H1 (cell line): ENCODE measurements around the gene HMCN1. TPM values are rescaled to one million over a fixed set of nuclear protein-coding genes. Genes with fewer than 3 reads are reported as not detected.

ENCODE experiments used
- CTCF ChIA-PET: fragments of 300-600 bp; sonication (Branson Sonifier 250); formaldehyde crosslinking; loops from one replicate; lab custom pipeline; 2021; ENCODE audit not compliant: partially characterized antibody; lab: Charles Lee
- POLR2A ChIA-PET: fragments of 300-600 bp; sonication (Branson Sonifier 250); formaldehyde crosslinking; loops from one replicate; lab custom pipeline; 2021; ENCODE audit warnings: inconsistent platforms; ENCODE audit not compliant: partially characterized antibody; lab: Charles Lee
- DNase-seq, 2 experiments: peaks; one replicate each; pipeline versions ENCODE4 v3.0.0 to v3.0.0-alpha.2; 2010 to 2022; ENCODE audit warnings: low spot score in 2 of 2, low read depth in 1 of 2, mixed read lengths in 1 of 2
- FAIRE-seq: peaks from 2 replicates; lab custom pipeline; 2011; peaks lifted over from hg19 to GRCh38; lab: Jason Lieb, UNC
- H2AFZ ChIP-seq: 2 replicates; pipeline ENCODE4 v1.8.1; 2012; ENCODE audit warnings: low read length, inconsistent platforms
- H2AK5ac ChIP-seq: 2 replicates; pipeline ENCODE4 v1.6.1; 2013; ENCODE audit warnings: low read depth, low read length
- H2BK120ac ChIP-seq: replicated peaks from 2 replicates; pipeline ENCODE3; 2013; ENCODE audit warnings: low read depth, low read length, inconsistent platforms
- H2BK12ac ChIP-seq: 2 replicates; pipeline ENCODE4 v1.6.1; 2013; ENCODE audit warnings: low read depth, low read length
- H2BK15ac ChIP-seq: 2 replicates; pipeline ENCODE4 v1.6.1; 2013; ENCODE audit warnings: low read length
- H2BK20ac ChIP-seq: 2 replicates; pipeline ENCODE4 v1.6.1; 2013; ENCODE audit warnings: low read length
- H2BK5ac ChIP-seq: 2 replicates; pipeline ENCODE4 v1.6.1; 2013; ENCODE audit warnings: low read depth, low read length
- H3K14ac ChIP-seq: 2 replicates; pipeline ENCODE4 v1.6.1; 2013; ENCODE audit warnings: inconsistent platforms; ENCODE audit not compliant: insufficient read length
- H3K18ac ChIP-seq: 2 replicates; pipeline ENCODE4 v1.6.1; 2013; ENCODE audit warnings: low read length; ENCODE audit errors: extremely low read depth
- H3K23ac ChIP-seq: 2 replicates; pipeline ENCODE4 v1.6.1; 2013; ENCODE audit warnings: inconsistent platforms; ENCODE audit not compliant: insufficient read length
- H3K23me2 ChIP-seq: 2 replicates; pipeline ENCODE4 v1.6.1; 2013; ENCODE audit warnings: low read depth, low read length
- H3K27ac ChIP-seq: 2 replicates; pipeline ENCODE4 v1.6.1; 2011; ENCODE audit warnings: low read depth, low read length, inconsistent platforms
- H3K27me3 ChIP-seq, 4 experiments: replicated peaks in 1 of 4; 1 replicate in 1 of 4; 2 replicates in 3 of 4; pipeline versions ENCODE4 v1.6.1 to v1.8.1; 2011 to 2013; ENCODE audit warnings: low read length in 3 of 4, mild to moderate bottlenecking in 3 of 4, inconsistent platforms in 2 of 4, mixed read lengths in 2 of 4, moderate library complexity in 1 of 4; ENCODE audit not compliant: control insufficient read depth in 3 of 4, insufficient read depth in 3 of 4; ENCODE audit errors: extremely low read depth in 1 of 4
- H3K36me3 ChIP-seq, 4 experiments: 2 replicates each; pipeline versions ENCODE4 v1.6.1 to v1.8.1; 2011 to 2013; ENCODE audit warnings: mild to moderate bottlenecking in 4 of 4, low read length in 3 of 4, moderate library complexity in 2 of 4, control low read depth in 1 of 4, inconsistent platforms in 1 of 4; ENCODE audit not compliant: insufficient read depth in 4 of 4, control insufficient read depth in 2 of 4
- H3K4ac ChIP-seq: replicated peaks from 2 replicates; pipeline ENCODE3; 2013; ENCODE audit warnings: low read length, low read depth, mixed read lengths, inconsistent platforms; ENCODE audit not compliant: insufficient read length
- H3K4me1 ChIP-seq, 4 experiments: replicated peaks in 1 of 4; 1 replicate in 1 of 4; 2 replicates in 3 of 4; pipeline versions ENCODE4 v1.6.1 to v1.8.1; 2011 to 2013; ENCODE audit warnings: low read length in 3 of 4, inconsistent platforms in 2 of 4, mixed read lengths in 1 of 4; ENCODE audit not compliant: insufficient read depth in 4 of 4, control insufficient read depth in 3 of 4
- H3K4me2 ChIP-seq, 2 experiments: 2 replicates each; pipeline versions ENCODE4 v1.6.1 to v1.8.1; 2011 to 2013; ENCODE audit warnings: low read depth in 2 of 2, low read length in 2 of 2, control low read depth in 1 of 2, inconsistent platforms in 1 of 2, mild to moderate bottlenecking in 1 of 2; ENCODE audit not compliant: insufficient read depth in 1 of 2
- H3K4me3 ChIP-seq, 4 experiments: fragments of 200-600, 300-600 bp in 1 of 4; sonication (generic), shearing (Covaris generic), sonication (Bioruptor Twin) in 1 of 4; 2 replicates each; pipeline versions ENCODE4 v1.5.1 to v1.8.1; 2011 to 2016; ENCODE audit warnings: low read length in 4 of 4, low read depth in 3 of 4, control low read depth in 2 of 4, inconsistent platforms in 2 of 4, mild to moderate bottlenecking in 2 of 4, mixed read lengths in 1 of 4, moderate library complexity in 1 of 4; ENCODE audit not compliant: insufficient read depth in 2 of 4; ENCODE audit errors: extremely low read depth in 1 of 4
- H3K56ac ChIP-seq: replicated peaks from 2 replicates; pipeline ENCODE3; 2013; ENCODE audit warnings: low read depth, mild to moderate bottlenecking, mixed read lengths, low read length, inconsistent platforms; ENCODE audit not compliant: insufficient read length
- H3K79me1 ChIP-seq: 2 replicates; pipeline ENCODE4 v1.6.1; 2013; ENCODE audit warnings: low read depth, low read length, control low read depth
- H3K79me2 ChIP-seq, 2 experiments: 2 replicates each; pipeline versions ENCODE4 v1.6.1 to v1.8.1; 2012 to 2013; ENCODE audit warnings: low read length in 2 of 2, mild to moderate bottlenecking in 2 of 2, inconsistent platforms in 1 of 2; ENCODE audit not compliant: insufficient read depth in 2 of 2, control insufficient read depth in 1 of 2
- H3K9ac ChIP-seq, 4 experiments: replicated peaks in 1 of 4; 1 replicate in 1 of 4; 2 replicates in 3 of 4; pipeline versions ENCODE4 v1.6.1 to v1.8.1; 2011 to 2013; ENCODE audit warnings: low read depth in 3 of 4, low read length in 3 of 4, control low read depth in 2 of 4, mild to moderate bottlenecking in 2 of 4, moderate library complexity in 2 of 4, inconsistent platforms in 1 of 4; ENCODE audit errors: extremely low read depth in 1 of 4
- H3K9me3 ChIP-seq, 2 experiments: 2 replicates each; pipeline versions ENCODE4 v1.6.1 to v1.8.1; 2012 to 2013; ENCODE audit warnings: mild to moderate bottlenecking in 2 of 2, moderate library complexity in 2 of 2, control low read depth in 1 of 2, inconsistent platforms in 1 of 2, low read depth in 1 of 2, low read length in 1 of 2, mixed read lengths in 1 of 2; ENCODE audit not compliant: insufficient read depth in 2 of 2
- H4K20me1 ChIP-seq, 2 experiments: replicated peaks in 1 of 2; 2 replicates each; pipeline versions ENCODE3 to v1.8.1; 2011 to 2013; ENCODE audit warnings: inconsistent platforms in 2 of 2, low read length in 2 of 2, mild to moderate bottlenecking in 1 of 2; ENCODE audit not compliant: insufficient read depth in 2 of 2, control insufficient read depth in 1 of 2
- H4K5ac ChIP-seq: 2 replicates; pipeline ENCODE4 v1.6.1; 2013; ENCODE audit warnings: low read length, low read depth, mixed read lengths, inconsistent platforms; ENCODE audit not compliant: insufficient read length
- H4K8ac ChIP-seq: 2 replicates; pipeline ENCODE4 v1.8.0; 2013; ENCODE audit warnings: mild to moderate bottlenecking, moderate library complexity, low read length, inconsistent platforms; ENCODE audit not compliant: insufficient read depth; ENCODE audit errors: extremely low read depth
- H4K91ac ChIP-seq: replicated peaks from 2 replicates; pipeline ENCODE3; 2013; ENCODE audit warnings: low read length, mixed read lengths, inconsistent platforms; ENCODE audit not compliant: insufficient read length
- ASH2L ChIP-seq: fragments of 200-600, 300-600 bp; sonication (generic); IDR thresholded peaks from one replicate; pipeline ENCODE4 v1.7.1; 2017; ENCODE audit warnings: low read length
- CHD2 ChIP-seq: IDR thresholded peaks from 2 replicates; pipeline ENCODE4 v1.6.1; 2012; ENCODE audit warnings: low read length, improper control_type of control experiment
- CREB1 ChIP-seq: IDR thresholded peaks from 2 replicates; pipeline ENCODE4 v1.6.1; 2012; ENCODE audit warnings: inconsistent platforms
- CTBP2 ChIP-seq: IDR thresholded peaks from 2 replicates; pipeline ENCODE4 v1.7.0; 2011; ENCODE audit warnings: borderline replicate concordance, mild to moderate bottlenecking, moderate library complexity, mixed read lengths, low read length; ENCODE audit not compliant: insufficient read depth, insufficient read length
- HDAC2 ChIP-seq, 2 experiments: fragments of 300-600 bp in 1 of 2; sonication (generic) in 1 of 2; IDR thresholded peaks; 2 replicates each; pipeline ENCODE4 v1.6.1; 2011 to 2012; ENCODE audit warnings: low read depth in 2 of 2, low read length in 2 of 2, mild to moderate bottlenecking in 2 of 2, moderate library complexity in 2 of 2, borderline replicate concordance in 1 of 2, inconsistent platforms in 1 of 2
- HDAC6 ChIP-seq: IDR thresholded peaks from one replicate; pipeline ENCODE4 v1.7.1; 2012; ENCODE audit warnings: low read depth, mild to moderate bottlenecking, inconsistent platforms, low read length, moderate library complexity
- JUN ChIP-seq: IDR thresholded peaks from 2 replicates; pipeline ENCODE4 v1.6.1; 2011; ENCODE audit warnings: low read depth, mild to moderate bottlenecking, improper control_type of control experiment, low read length
- KDM1A ChIP-seq: fragments of 200-600, 300-600 bp; sonication (generic); IDR thresholded peaks from 2 replicates; pipeline ENCODE4 v1.7.1; 2016; ENCODE audit warnings: mild to moderate bottlenecking, low read length, borderline replicate concordance
- RBBP5 ChIP-seq: IDR thresholded peaks from 2 replicates; pipeline ENCODE4 v1.7.1; 2012; ENCODE audit warnings: low read depth, mild to moderate bottlenecking, inconsistent platforms, low read length, moderate library complexity, borderline replicate concordance
- SAP30 ChIP-seq: fragments of 300-600 bp; sonication (generic); IDR thresholded peaks from 2 replicates; pipeline ENCODE4 v1.7.1; 2012; ENCODE audit warnings: low read length, moderate library complexity, mild to moderate bottlenecking, inconsistent platforms; ENCODE audit not compliant: insufficient read depth, insufficient replicate concordance
- WGBS, 2 experiments: shearing (Covaris generic) in 1 of 2; methylation state at CpG; one replicate each; pipeline versions ENCODE4 v1.1.6 to v1.1.7; 2013 to 2015; ENCODE audit warnings: low lambda C conversion rate in 2 of 2, mixed read lengths in 2 of 2, inconsistent platforms in 1 of 2, low coverage in 1 of 2, missing lambda C conversion rate in 1 of 2; ENCODE audit not compliant: insufficient replicate concordance in 2 of 2, insufficient coverage in 1 of 2, insufficient read length in 1 of 2; ENCODE audit errors: extremely low coverage in 1 of 2, missing lambda C conversion rate in 1 of 2; 5-methylcytosine and 5-hydroxymethylcytosine counted together
- polyA plus RNA-seq, 7 experiments: library from polyadenylated mRNA; depleted of rRNA in 3 of 7; stranded (reverse) in 5 of 7; unstranded in 2 of 7; fragments of >200 nt in 5 of 7; fragments of 200-250 nt in 2 of 7; gene quantifications; 1 replicate in 5 of 7; 2 replicates in 1 of 7; 4 replicates in 1 of 7; pipeline versions ENCODE4 v1.2.1 to v1.2.3, GENCODE V29; 2011 to 2013; ENCODE audit warnings: missing spikeins in 2 of 7, mixed read lengths in 2 of 7
- total RNA-seq: library from RNA; stranded (reverse); fragmentation: NEBNext Ultra II Directional; extraction: Animal tissue kit (Norgen Biotek cat#: 25700); gene quantifications from 2 replicates; pipeline ENCODE4 v1.2.1, GENCODE V29; 2021

Gene HMCN1
- total and polyA plus RNA-seq, 2 of the 8 experiments (the other 6 are each of a cell fraction or from before 2014, with no cell fraction given), result 13.8 to 14.6 TPM

GRCh38 chr1:186234976-186235686 lies 500.9 kb downstream of the HMCN1 start:
- H2BK20ac ChIP-seq, result no peak overlapping the region
- ChIA-PET CTCF (interaction anchor here (0.6 to 1.3 kb wide), 4 partner anchors 10 to 904 kb away, joined by 3 to 4 read pairs (median 3); no protein-coding TSS in a partner anchor), POLR2A (no interaction called here)
- H3K4me2 ChIP-seq, result no peak overlapping the region
- no peak for TF ChIP-seq HDAC6
- TF ChIP-seq CREB1, result no peak
- TF ChIP-seq CTBP2, result no peak
- TF ChIP-seq JUN, result no peak
- TF ChIP-seq RBBP5, result no peak
- no peak for TF ChIP-seq SAP30
- no peak for TF ChIP-seq ASH2L
- TF ChIP-seq CHD2, result no peak
- no peak for TF ChIP-seq KDM1A
- TF ChIP-seq HDAC2 (IDR thresholded peaks at IDR 0.05; ENCODE audit: borderline replicate concordance in 1 of 2, low read depth in 2 of 2, low read length in 2 of 2), result no peak
- H2AFZ ChIP-seq, result no peak overlapping the region
- H3K4me3 ChIP-seq, result no peak overlapping the region
- H3K27me3 ChIP-seq, result peaks cover 0 to 1% (median 0%) of the 10 kb centered on the region in 4 experiments; a peak in 1 of 7 replicates
- no peaks in the 10 kb centered on the region for H3K23me2 ChIP-seq
- H4K8ac ChIP-seq, result no peak overlapping the region
- H3K18ac ChIP-seq, result no peak overlapping the region
- H4K5ac ChIP-seq, result no peak overlapping the region
- no peaks in the 10 kb centered on the region for H4K20me1 ChIP-seq
- H3K56ac ChIP-seq, result no peak overlapping the region
- H3K4ac ChIP-seq, result no peak overlapping the region
- H2BK12ac ChIP-seq, result no peak overlapping the region
- no peak overlapping the region for H3K27ac ChIP-seq
- no peak overlapping the region for H2AK5ac ChIP-seq
- no peak overlapping the region for H3K23ac ChIP-seq
- FAIRE-seq (no peak), DNase-seq (no peak)
- no peaks in the 10 kb centered on the region for H3K79me1 ChIP-seq
- H3K14ac ChIP-seq, result no peak overlapping the region
- no peak overlapping the region for H3K9ac ChIP-seq
- no peak overlapping the region for H2BK5ac ChIP-seq
- H3K36me3 ChIP-seq, result no peaks in the 10 kb centered on the region
- 50% methylated on average over 2 of the region's 2 CpGs; no CpG with 5 or more reads in 1 of the 2 experiments for WGBS, 2 experiments
- no peaks in the 10 kb centered on the region for H3K4me1 ChIP-seq
- no peak overlapping the region for H2BK15ac ChIP-seq
- H3K9me3 ChIP-seq, result no peaks in the 10 kb centered on the region
- no peak overlapping the region for H4K91ac ChIP-seq
- H3K79me2 ChIP-seq, result no peaks in the 10 kb centered on the region
- no peak overlapping the region for H2BK120ac ChIP-seq
